ENCODE data around the gene SLC25A4.
"Not testable (repeated sequence)": the region's sequence is repeated elsewhere in the genome, so short reads cannot be mapped to it uniquely, and the experiment has no call there.

The SLC25A4 gene

DNA sequence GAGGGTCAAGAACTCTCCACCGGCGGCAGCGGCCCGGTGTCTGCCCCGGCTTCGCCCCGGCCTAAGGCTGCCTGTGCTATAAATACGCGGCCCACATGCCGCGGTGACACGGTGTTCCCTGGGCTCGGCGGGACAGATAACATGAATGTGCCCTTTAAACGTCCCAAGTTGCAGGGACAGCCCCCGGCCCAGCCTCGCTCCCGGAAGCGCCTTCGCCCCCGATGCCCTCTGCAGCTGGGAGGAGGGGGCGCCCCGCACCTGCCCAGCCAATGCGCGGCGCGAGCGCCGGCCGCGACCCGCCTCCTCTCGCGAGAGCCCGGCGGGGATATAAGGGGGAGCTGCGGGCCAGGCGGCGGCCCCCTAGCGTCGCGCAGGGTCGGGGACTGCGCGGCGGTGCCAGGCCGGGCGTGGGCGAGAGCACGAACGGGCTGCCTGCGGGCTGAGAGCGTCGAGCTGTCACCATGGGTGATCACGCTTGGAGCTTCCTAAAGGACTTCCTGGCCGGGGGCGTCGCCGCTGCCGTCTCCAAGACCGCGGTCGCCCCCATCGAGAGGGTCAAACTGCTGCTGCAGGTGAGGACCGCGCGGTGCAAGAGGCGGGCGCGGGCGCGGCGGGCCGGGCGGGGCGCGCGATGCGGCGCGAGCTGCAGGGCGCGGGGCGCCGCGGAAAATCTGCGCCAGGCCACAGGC lies at the start of gene SLC25A4:
TSS of gene SLC25A4 (plus strand) at position 355 of the 689 bp plus-strand sequence. CDS start at position 462, 107 bp downstream.
- peak within 1 kb of the TSS; percentile 22; the same call in 1 of the 2 replicates for H3K27ac ChIP-seq (ENCODE audit: low read depth, low read length)

DNA sequence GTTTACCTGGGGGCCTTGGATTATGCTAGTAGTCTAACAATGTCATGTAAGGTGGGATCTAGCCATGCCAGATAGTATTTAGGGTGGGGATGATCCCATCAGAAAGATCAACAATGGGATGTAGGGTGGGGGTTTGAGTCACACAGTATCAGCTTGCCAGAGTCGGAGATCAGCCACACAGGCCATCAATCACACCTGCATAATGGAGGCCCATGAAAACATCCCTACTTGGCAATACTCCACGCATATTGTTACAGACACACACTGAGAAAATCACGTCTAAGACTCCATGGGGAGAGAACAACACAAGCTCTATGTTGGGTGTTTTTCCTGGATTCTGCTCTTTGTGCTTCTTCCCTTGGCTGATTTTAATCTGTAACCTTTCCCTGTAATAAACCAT lies 49.5 kb upstream of the SLC25A4 start:
- Histone ChIP-seq H3K9me3 (ENCODE audit: control insufficient read depth, insufficient read depth, low read depth, low read length) (no peaks in the 10 kb centered on the region), H3K27me3 (ENCODE audit: control insufficient read depth, insufficient read depth, low read length) (no peaks in the 10 kb centered on the region), H3K9ac (ENCODE audit: low read length) (no peak overlapping the region), H3K4me1 (ENCODE audit: control insufficient read depth, insufficient read depth, low read length) (0 out of 2 replicates have a peak, but pooled peaks cover 7% of the 10 kb centered on the region), H3K27ac (ENCODE audit: low read depth, low read length) (no peak overlapping the region), H3K4me3 (ENCODE audit: low read depth, low read length) (no peak overlapping the region), H3K36me3 (ENCODE audit: control insufficient read depth, insufficient read depth, low read length) (no peaks in the 10 kb centered on the region)

More for the DNA sequence above, at the start of gene SLC25A4:
- H3K9me3 ChIP-seq (ENCODE audit: control insufficient read depth, insufficient read depth, low read depth, low read length): no peaks in the 10 kb centered on the region
- H3K36me3 ChIP-seq (ENCODE audit: control insufficient read depth, insufficient read depth, low read length): peaks cover 16% of the 10 kb centered on the region
- H3K4me1 ChIP-seq (ENCODE audit: control insufficient read depth, insufficient read depth, low read length): peaks cover 8% of the 10 kb centered on the region; the same call in 1 of the 2 replicates
- H3K9ac ChIP-seq (ENCODE audit: low read length): peak within 1 kb of the TSS; percentile 77
- H3K27me3 ChIP-seq (ENCODE audit: control insufficient read depth, insufficient read depth, low read length): peaks cover 6% of the 10 kb centered on the region; the same call in 1 of the 2 replicates
- H3K4me3 ChIP-seq (ENCODE audit: low read depth, low read length): peak within 1 kb of the TSS; percentile 85

DNA sequence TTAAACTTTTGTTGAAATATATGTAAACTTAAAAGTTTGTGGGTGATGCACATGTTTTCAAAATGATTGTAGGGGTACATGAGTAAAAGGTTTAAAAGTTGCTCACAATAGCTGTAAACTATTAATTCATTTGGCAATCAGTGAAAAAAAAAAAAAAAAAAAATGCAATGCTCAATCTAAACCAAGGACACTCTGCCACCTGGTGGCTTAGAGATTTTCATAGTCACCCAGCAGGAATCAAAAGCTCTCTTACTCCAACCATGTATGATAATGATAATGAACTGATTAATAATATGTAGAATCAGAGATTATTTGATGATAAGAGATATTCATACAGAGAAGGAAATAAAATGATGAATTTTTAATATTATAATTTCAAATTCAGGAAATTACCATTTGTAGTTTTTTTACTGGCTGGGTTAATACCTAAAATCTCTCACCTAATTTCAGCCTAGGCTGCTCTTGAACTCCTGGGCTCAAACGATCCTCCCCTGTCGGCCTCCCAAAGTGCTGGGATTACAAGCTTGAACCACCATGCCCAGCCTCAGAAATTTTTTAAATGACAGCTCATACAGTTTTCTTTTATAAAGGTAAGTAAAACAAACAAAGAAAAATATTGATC lies 46.9 kb upstream of the SLC25A4 start:
- Histone ChIP-seq H3K9me3 (ENCODE audit: control insufficient read depth, insufficient read depth, low read depth, low read length) (no peaks in the 10 kb centered on the region), H3K27me3 (ENCODE audit: control insufficient read depth, insufficient read depth, low read length) (no peaks in the 10 kb centered on the region), H3K36me3 (ENCODE audit: control insufficient read depth, insufficient read depth, low read length) (no peaks in the 10 kb centered on the region), H3K27ac (ENCODE audit: low read depth, low read length) (no peak overlapping the region), H3K9ac (ENCODE audit: low read length) (no peak overlapping the region), H3K4me1 (ENCODE audit: control insufficient read depth, insufficient read depth, low read length) (peaks cover 11% of the 10 kb centered on the region), H3K4me3 (ENCODE audit: low read depth, low read length) (no peak overlapping the region)

DNA sequence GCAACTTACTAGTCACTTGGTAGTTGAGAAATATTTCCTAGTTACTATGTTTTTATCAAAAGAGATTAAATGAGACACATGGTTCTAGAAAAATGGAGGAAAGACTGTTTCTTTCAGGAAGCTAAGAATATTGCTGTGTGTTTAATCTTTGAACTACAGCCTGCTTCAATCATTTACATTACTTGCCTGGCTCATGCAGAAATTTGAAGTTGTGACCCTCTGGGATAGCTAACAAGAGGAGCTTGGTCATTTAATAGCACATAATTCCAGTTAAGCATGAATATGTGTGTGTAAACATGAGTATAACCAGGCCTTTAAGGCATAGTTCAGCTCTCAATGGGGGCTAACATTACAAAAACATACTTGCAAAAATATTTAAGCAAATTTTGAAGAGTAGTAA lies 44.6 kb upstream of the SLC25A4 start:
- Histone ChIP-seq H3K27me3 (ENCODE audit: control insufficient read depth, insufficient read depth, low read length) (no peaks in the 10 kb centered on the region), H3K27ac (ENCODE audit: low read depth, low read length) (no peak overlapping the region), H3K4me3 (ENCODE audit: low read depth, low read length) (no peak overlapping the region), H3K36me3 (ENCODE audit: control insufficient read depth, insufficient read depth, low read length) (no peaks in the 10 kb centered on the region), H3K9me3 (ENCODE audit: control insufficient read depth, insufficient read depth, low read depth, low read length) (no peaks in the 10 kb centered on the region), H3K9ac (ENCODE audit: low read length) (no peak overlapping the region), H3K4me1 (ENCODE audit: control insufficient read depth, insufficient read depth, low read length) (peaks cover 11% of the 10 kb centered on the region)

DNA sequence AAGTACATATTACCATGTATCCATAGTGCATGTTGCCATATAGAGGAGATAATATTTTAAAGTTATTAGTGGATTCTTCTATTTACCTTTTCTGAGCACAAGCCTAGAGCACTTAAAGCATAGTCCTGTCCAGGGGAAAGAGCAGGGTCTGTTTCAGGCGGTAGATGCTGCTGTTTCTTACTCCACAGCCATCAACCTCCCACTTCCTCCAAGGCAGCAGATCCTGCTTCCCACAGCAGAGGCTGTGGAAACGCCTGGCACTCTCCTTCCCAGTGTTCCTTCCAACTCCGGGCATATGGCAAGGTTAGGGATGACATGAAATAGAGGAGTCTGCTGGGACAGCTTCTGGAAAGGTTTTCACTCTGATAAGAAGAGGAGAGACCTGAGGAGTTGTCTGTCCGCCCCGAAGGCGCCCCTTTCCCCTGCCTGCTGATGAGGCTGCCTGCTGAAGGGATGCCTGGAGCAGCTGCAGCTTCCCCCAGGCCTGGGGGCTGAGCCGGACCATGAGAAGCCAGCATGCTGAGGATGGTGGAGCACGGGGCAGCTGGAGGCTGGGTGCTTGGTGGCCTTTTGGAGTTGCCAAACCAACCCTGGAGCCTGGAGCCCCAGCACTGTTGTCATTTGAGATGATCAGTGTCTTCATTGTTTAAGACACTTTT lies 43.9 kb upstream of the SLC25A4 start:
- Histone ChIP-seq H3K27ac (ENCODE audit: low read depth, low read length) (no peak overlapping the region), H3K27me3 (ENCODE audit: control insufficient read depth, insufficient read depth, low read length) (no peaks in the 10 kb centered on the region), H3K9ac (ENCODE audit: low read length) (no peak overlapping the region), H3K36me3 (ENCODE audit: control insufficient read depth, insufficient read depth, low read length) (no peaks in the 10 kb centered on the region), H3K4me3 (ENCODE audit: low read depth, low read length) (no peak overlapping the region), H3K4me1 (ENCODE audit: control insufficient read depth, insufficient read depth, low read length) (peaks cover 11% of the 10 kb centered on the region), H3K9me3 (ENCODE audit: control insufficient read depth, insufficient read depth, low read depth, low read length) (no peaks in the 10 kb centered on the region)

DNA sequence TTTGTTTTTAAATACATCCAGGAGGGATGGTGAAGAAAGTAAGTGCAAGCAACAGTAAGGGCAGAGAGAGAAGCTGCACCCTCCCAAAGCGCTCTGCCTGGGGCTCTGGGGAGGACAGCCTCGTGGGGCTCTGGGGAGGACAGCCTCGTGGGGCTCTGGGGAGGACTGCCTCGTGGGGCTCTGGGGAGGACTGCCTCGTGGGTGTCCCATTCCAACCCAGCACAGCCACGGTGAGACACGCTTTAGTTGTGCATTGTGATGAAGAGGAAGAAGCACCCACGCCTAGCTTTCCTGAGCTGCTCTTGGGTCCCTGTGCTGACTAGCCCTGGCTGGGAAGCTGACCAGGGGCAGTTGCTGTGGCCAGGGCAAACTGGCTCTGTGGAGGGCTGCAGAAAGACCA lies 43.1 kb upstream of the SLC25A4 start:
- no peaks in the 10 kb centered on the region for H3K9me3 ChIP-seq (ENCODE audit: control insufficient read depth, insufficient read depth, low read depth, low read length)
- no peak overlapping the region for H3K4me3 ChIP-seq (ENCODE audit: low read depth, low read length)
- H3K27me3 ChIP-seq (ENCODE audit: control insufficient read depth, insufficient read depth, low read length): no peaks in the 10 kb centered on the region
- no peaks in the 10 kb centered on the region for H3K36me3 ChIP-seq (ENCODE audit: control insufficient read depth, insufficient read depth, low read length)
- H3K9ac ChIP-seq (ENCODE audit: low read length): no peak overlapping the region
- peaks cover 10% of the 10 kb centered on the region for H3K4me1 ChIP-seq (ENCODE audit: control insufficient read depth, insufficient read depth, low read length)
- no peak overlapping the region for H3K27ac ChIP-seq (ENCODE audit: low read depth, low read length)

DNA sequence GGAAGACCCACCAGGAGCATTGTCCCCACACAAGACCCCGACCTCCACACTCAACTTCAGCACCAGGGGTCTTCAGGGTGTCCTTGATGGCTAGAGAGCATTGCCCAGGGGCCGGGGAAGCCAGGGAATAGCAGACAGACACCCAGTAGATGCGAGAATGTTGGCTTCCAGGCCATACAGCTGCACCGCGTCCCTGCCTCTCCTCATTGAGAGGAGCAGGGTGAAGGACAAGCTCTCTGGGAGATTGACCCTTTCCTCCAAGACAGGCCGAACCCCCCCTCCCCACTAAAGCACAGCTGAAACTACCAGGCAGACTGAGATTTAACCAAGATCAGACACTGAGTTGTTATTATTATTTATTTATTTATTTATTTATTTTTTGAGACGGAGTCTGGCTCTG lies 42.6 kb upstream of the SLC25A4 start:
- H3K27me3 ChIP-seq (ENCODE audit: control insufficient read depth, insufficient read depth, low read length): no peaks in the 10 kb centered on the region
- no peaks in the 10 kb centered on the region for H3K36me3 ChIP-seq (ENCODE audit: control insufficient read depth, insufficient read depth, low read length)
- no peaks in the 10 kb centered on the region for H3K9me3 ChIP-seq (ENCODE audit: control insufficient read depth, insufficient read depth, low read depth, low read length)
- no peak overlapping the region for H3K9ac ChIP-seq (ENCODE audit: low read length)
- H3K4me3 ChIP-seq (ENCODE audit: low read depth, low read length): no peak overlapping the region
- H3K4me1 ChIP-seq (ENCODE audit: control insufficient read depth, insufficient read depth, low read length): peaks cover 5% of the 10 kb centered on the region
- no peak overlapping the region for H3K27ac ChIP-seq (ENCODE audit: low read depth, low read length)

DNA sequence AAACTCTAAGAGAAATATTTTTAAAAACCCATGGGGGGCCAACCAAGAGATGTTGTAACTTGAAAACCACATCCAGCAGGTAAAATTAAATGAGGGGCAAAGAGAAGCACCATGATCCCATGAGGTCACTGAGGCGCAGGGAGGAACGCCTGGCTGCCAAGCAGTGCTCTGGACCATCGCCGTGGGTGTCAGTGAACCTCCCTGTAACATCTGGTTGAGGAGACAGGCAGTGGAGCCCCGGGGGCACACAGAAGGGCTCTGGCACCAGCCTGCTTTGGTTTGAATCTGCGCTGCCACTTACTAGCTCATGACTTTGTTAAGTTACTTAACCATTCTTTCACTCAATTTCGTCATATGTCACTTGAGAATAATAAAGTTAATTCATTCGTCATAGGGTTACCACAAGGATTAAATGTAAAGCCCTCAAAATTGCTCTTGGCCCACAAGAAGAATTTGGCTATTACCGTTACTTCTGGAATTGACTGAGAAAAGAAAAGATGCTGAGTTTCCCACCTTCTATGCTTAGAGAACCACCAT lies 41.6 kb upstream of the SLC25A4 start:
- Histone ChIP-seq H3K27ac (ENCODE audit: low read depth, low read length) (no peak overlapping the region), H3K27me3 (ENCODE audit: control insufficient read depth, insufficient read depth, low read length) (no peaks in the 10 kb centered on the region), H3K4me1 (ENCODE audit: control insufficient read depth, insufficient read depth, low read length) (peaks cover 4% of the 10 kb centered on the region), H3K36me3 (ENCODE audit: control insufficient read depth, insufficient read depth, low read length) (no peaks in the 10 kb centered on the region), H3K9me3 (ENCODE audit: control insufficient read depth, insufficient read depth, low read depth, low read length) (no peaks in the 10 kb centered on the region), H3K9ac (ENCODE audit: low read length) (no peak overlapping the region), H3K4me3 (ENCODE audit: low read depth, low read length) (no peak overlapping the region)

DNA sequence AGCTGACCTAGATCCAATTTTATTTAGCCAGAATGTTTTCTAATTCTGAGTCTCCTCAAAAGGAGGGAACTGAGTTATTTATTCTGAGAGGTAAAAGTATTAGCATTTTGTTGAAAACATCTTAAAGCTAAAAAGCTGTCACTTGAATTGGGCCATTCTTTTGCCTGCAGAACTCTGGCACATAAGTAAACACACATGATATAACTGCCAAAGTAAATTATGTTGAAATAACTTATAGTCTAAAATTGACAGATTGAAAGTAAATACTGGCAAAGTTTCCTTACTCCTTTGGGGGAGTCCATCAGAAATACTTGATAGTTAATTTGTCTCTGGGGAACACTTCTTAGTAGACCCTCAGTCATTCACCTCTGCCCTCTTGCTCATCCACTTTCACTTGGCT lies 38.3 kb upstream of the SLC25A4 start:
- Histone ChIP-seq H3K9me3 (ENCODE audit: control insufficient read depth, insufficient read depth, low read depth, low read length) (0 out of 2 replicates have a peak, but pooled peaks cover 4% of the 10 kb centered on the region), H3K27ac (ENCODE audit: low read depth, low read length) (no peak overlapping the region), H3K36me3 (ENCODE audit: control insufficient read depth, insufficient read depth, low read length) (no peaks in the 10 kb centered on the region), H3K9ac (ENCODE audit: low read length) (no peak overlapping the region), H3K4me3 (ENCODE audit: low read depth, low read length) (no peak overlapping the region), H3K4me1 (ENCODE audit: control insufficient read depth, insufficient read depth, low read length) (peaks cover 15% of the 10 kb centered on the region), H3K27me3 (ENCODE audit: control insufficient read depth, insufficient read depth, low read length) (no peaks in the 10 kb centered on the region)

DNA sequence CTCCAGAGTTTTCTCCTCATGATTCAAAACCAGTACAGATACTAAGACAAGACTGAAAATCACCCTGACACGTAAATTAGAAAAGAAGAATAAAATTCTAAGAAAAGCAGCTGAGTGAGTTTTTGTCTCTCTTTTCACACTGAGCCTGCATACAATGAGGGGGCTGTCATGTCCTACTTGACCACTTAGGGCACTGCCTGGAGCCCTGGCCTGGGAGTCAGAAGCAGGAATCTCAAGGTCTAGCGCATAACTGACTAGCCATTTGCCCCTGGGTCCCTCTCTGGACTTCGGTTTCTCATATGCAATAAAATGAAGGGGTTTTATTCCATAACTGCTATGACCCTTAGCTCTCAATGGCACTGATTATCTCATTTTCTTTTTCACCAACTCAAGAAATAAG lies 36.7 kb upstream of the SLC25A4 start:
- Histone ChIP-seq H3K4me3 (ENCODE audit: low read depth, low read length) (no peak overlapping the region), H3K9ac (ENCODE audit: low read length) (no peak overlapping the region), H3K27ac (ENCODE audit: low read depth, low read length) (no peak overlapping the region), H3K27me3 (ENCODE audit: control insufficient read depth, insufficient read depth, low read length) (no peaks in the 10 kb centered on the region), H3K36me3 (ENCODE audit: control insufficient read depth, insufficient read depth, low read length) (no peaks in the 10 kb centered on the region), H3K9me3 (ENCODE audit: control insufficient read depth, insufficient read depth, low read depth, low read length) (0 out of 2 replicates have a peak, but pooled peaks cover 4% of the 10 kb centered on the region), H3K4me1 (ENCODE audit: control insufficient read depth, insufficient read depth, low read length) (peaks cover 15% of the 10 kb centered on the region)

DNA sequence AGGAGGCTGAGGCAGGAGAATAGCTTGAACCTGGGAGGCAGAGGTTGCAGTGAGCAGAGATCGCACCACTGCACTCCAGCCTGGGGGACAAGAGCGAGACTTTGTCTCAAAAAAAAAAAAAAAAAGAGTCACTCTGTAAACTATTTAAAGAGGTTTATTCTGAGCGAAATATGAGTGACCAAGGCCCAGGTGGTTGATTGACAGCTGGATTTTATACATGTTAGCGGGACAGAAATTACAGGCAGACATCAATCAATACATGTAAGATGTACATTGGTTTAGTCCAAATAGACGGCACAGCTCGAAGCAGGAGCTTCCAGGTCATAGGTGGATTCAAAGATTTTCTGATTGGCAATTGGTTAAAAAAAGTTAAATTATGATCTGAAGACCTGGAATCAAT lies 35.5 kb upstream of the SLC25A4 start:
- 0 out of 2 replicates have a peak overlapping the region, but pooled peaks have one; percentile 44 for H3K27ac ChIP-seq (ENCODE audit: low read depth, low read length)
- peaks cover 19% of the 10 kb centered on the region for H3K4me1 ChIP-seq (ENCODE audit: control insufficient read depth, insufficient read depth, low read length)
- not testable (repeated sequence) for H3K9me3 ChIP-seq (ENCODE audit: control insufficient read depth, insufficient read depth, low read depth, low read length); H3K9ac ChIP-seq (ENCODE audit: low read length); H3K27me3 ChIP-seq (ENCODE audit: control insufficient read depth, insufficient read depth, low read length); H3K36me3 ChIP-seq (ENCODE audit: control insufficient read depth, insufficient read depth, low read length); H3K4me3 ChIP-seq (ENCODE audit: low read depth, low read length)

Measured in HUES6 (cell line).